GM19438 (cell line): Measurements from ENCODE around the gene APBA2.
A peak's percentile ranks its signal among the peaks of the same experiment; 100 is the strongest.
"Not testable (repeated sequence)": the region's sequence is repeated elsewhere in the genome, so short reads cannot be mapped to it uniquely, and the experiment has no call there.

ENCODE experiments used
- ATAC-seq: cut with Tn5 transposase; IDR thresholded peaks from one replicate; pipeline ENCODE4 v1.9.1; 2021; ENCODE audit warnings: low read depth; ENCODE audit not compliant: unreplicated experiment

The APBA2 gene

GRCh38 chr15:29139540-29140459 is 254.0 kb downstream of the APBA2 start:
- no peak for ATAC-seq

- ATAC-seq = no peak
These were observed 254.9 kb downstream of the APBA2 start for GRCh38 chr15:29140475-29141307.

DNA sequence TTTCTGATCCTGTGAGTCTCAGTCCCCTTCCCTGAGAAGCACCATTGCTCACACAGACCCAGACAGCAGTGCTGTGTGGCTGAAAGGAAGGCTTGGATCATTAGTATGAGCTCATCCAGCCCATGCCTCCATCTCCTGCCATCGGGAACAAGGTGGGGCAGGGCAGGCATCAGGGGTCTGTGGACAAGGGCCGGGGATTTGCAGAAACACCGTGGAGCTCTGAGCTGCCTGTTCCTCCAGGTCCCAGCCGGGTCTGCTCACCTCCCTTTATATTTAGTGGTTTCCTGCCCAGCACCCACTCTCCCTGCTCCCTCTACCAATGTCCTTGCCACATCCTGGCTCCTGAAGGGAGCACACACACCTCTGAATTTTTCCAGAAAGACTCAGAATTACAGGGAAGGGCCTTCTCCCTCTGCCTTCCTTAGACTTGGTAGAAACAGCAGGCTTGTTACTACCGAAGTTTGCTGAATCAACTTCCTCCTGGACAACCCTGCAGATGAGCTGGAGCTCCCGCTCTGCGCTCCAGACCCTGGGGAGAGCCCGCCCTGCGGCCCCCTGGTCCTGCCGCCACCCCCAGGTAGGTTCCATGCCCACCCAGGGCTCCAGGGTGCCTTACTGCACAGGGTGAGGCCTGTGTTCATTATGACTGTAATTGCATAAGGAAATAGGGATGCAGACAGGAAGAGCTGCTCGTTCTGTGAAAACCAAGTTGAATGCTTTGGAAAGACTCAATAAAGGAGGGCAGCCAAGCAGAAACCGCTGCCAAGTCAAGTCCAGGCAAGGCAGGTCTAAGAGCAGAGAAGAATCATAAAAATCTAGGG is 255.7 kb downstream of the APBA2 start:
- no peak for ATAC-seq

DNA sequence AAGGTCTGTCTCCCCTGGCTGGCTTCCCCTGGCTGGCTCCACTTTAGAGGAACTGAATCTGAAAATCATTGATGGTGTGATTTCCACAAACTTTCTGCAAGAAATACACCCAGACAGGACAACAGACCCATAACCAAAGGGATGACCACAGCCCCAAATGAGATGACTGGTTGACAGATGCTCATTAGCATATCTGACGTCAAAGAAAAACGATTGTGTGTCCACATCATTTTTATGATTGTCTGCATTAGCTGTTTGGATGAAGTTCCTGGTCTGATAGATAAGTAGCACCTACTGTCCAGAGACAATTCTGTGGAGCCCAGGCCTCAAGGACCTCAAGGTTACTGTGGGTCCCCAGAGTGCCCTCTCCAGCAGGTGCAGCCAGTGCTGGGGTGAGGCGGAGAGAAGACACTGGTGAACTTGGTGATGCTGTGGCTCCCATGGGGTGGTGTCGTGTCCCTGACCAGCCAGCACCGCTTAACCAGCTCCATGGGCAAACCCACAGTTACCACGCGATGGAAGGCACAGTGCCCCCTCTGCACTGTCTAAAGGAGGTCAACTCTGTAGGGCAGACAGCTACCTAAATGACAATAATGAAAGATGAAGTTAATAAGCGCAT is 256.5 kb downstream of the APBA2 start:
- no peak for ATAC-seq

DNA sequence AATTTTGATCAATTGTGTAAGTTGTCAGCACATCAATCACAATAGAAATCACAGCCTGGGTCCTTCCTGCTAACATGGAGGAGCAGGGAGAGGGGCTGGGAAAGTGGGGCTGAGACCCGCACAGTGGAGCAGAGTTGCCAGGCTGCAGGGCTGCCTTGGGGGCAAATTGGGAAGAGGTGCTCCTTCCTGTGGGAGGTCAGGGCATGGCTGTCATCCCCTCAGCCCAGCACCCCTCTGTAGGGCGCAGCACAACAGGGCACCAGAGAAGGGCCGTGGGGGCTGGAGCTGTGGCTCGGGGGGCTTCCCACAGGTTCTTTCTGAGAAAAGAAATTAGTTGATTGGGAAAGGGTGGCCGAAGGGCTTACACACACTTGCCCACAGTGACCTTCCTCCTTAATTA is 257.5 kb downstream of the APBA2 start:
- no peak for ATAC-seq

DNA sequence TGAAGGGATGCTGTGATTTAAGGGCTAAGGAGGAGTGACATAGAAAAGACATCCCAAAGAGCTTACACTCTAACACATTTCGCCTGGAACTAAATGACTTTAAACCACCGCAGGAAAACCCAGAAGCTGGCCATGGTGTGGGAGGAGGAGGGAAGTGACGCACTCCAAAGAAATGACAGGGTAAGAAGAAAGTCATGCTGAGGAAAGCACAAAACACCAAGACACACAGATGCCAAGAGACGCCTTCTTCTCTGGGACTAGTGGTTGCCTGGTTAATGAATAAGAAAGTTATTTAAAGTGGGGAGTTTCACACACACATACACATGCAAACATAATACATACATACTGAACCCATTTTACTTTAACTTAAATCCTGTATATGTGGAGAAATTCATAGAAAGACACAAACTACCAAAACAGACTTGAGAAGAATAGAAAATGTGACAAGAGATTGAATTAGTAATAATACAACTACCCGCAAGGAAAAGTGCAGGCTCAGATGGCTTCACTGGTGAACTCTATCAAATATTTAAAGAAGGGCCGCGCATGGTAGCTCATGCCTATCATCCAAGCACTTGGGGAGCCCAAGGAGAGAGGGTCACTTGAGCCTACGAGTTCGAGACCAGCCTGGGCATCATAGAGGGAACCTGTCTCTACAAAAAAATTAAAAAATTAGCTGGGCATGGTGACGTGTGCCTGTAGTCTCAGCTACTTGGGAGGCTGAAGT is 258.3 kb downstream of the APBA2 start:
- ATAC-seq = peak; percentile 48

DNA sequence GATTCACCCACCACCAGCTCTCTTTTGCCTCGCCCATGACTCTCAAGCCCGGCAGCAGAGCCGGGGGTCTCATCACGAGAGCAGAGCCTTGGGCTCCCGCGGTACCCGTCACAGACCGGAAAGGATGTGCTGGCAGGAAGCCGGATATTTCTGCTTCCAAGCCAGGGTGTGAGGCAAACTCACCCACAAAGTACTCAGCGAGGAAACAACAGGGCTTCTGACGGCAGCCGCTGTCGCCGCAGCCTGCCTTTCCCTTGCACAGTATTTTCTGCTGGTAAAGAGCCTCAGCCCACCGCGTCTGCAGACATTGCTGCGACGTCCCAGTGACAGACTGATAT is 263.9 kb downstream of the APBA2 start:
- ATAC-seq = no peak

DNA sequence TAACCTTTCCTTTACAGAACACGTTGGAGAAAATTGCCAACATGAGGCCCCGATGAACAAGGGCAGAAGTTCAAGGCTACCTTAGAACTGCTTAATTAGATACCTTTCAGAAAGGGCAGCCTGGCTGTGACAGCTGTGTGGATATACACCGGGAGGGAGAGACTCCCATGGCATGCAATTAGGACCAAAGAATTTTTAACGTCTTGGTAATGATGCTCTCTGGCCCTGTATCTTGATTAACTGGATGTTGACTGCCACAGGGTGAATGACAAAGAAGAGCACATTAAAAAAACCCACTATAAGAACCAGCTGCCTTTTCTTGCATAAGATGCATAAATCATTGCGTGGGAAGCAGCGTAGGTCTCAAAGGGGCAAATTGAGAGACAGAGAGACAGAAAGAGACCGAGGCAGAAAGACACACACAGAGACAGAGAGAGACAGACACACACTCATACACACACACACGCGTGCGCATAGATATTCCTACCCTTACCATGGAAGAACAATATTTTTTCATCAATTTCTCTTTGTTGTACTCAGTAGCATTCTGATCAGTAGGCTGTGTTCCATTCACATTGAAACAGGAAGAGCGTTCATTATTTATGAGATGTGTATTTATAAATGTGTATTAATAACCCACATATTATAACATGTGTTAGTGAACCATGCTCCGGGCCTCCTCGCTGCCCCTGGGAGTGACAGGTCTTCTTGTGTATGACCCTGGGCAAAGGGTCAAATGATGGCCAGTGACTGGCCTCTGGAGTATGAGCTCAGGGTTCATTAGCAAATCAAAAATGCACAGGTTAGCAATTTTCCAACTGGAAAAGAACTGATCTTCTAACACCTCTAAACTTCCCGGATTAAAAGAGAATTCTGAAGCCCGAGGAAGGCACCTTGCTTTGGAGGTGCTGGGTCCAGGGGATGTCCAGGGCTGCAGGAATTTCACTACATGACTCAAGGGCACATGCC is 265.0 kb downstream of the APBA2 start:
- no peak for ATAC-seq

GRCh38 chr15:29151484-29151857 is 265.7 kb downstream of the APBA2 start:
- ATAC-seq = no peak

DNA sequence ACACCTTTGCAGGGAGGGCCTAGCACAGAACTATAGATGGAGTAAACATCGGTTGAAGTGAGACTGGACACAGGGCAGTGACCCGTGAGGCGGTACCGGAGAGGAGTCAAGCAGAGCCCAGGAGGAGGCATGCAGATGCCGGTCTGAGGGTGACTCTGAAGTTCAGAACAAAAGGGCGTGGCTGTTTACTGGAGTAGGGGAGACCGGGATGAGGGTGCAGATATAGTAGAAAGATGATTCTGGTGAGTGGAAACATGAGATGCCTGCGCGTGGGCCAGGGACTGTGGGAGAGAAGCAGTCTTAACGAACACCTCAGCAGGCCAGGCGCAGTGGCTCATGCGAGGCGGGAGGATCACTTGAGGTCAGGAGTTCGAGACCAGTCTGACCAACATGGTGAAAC is 270.7 kb downstream of the APBA2 start:
- no peak for ATAC-seq

GRCh38 chr15:29159771-29160455 is 274.1 kb downstream of the APBA2 start:
- no peak for ATAC-seq

DNA sequence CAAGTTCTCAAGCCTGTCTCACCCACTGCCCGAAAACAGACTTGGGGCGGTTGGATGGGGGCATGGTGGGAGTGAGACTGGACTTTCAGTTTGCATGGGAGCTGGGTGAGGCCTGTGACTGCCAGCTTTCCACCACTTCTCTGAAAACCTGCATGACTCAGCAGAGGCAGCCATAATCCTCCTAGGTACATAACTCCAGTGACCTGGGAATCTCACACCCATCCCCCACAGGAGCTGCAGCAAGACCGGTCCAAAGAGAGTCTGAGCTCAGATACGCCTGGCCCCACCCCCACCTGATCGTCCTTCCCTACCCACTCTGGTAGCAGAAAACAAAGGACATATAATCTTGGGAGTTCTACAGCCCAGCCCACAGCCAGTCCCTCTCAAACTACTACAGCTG is 276.6 kb downstream of the APBA2 start:
- no peak for ATAC-seq

- not testable (repeated sequence) for ATAC-seq
These were observed 281.3 kb downstream of the APBA2 start for GRCh38 chr15:29167122-29167521.
